ENCODE data around the gene LRRFIP1.
A peak's percentile ranks its signal among the peaks of the same experiment; 100 is the strongest.

LRRFIP1 gene

GRCh38 chr2:237581751-237582746 is 45.3 kb upstream of the LRRFIP1 start:
- peaks cover 15% of the 10 kb centered on the region for H3K27me3 ChIP-seq (ENCODE audit: control insufficient read depth, low read length)
- H3K9me3 ChIP-seq (ENCODE audit: control insufficient read depth, insufficient read depth, low read length): no peaks in the 10 kb centered on the region
- TF ChIP-seq CTCF (IDR thresholded peaks at IDR 0.05; ENCODE audit: low read depth, low read length, poor library complexity, severe bottlenecking) (peak; percentile 42), EZH2phosphoT487 (IDR thresholded peaks at IDR 0.05; ENCODE audit: borderline replicate concordance, low read length) (no peak)
- no peaks in the 10 kb centered on the region for H3K36me3 ChIP-seq (ENCODE audit: control insufficient read depth, low read length)
- H3K79me2 ChIP-seq (ENCODE audit: control insufficient read depth, low read length): no peaks in the 10 kb centered on the region
- no peaks in the 10 kb centered on the region for H3F3A ChIP-seq (ENCODE audit: control insufficient read depth, insufficient read depth)
- H3K9me2 ChIP-seq (replicated peaks; ENCODE audit: control insufficient read depth, low read length): no peaks in the 10 kb centered on the region
- H3K4me3 ChIP-seq (ENCODE audit: low read length): no peak overlapping the region
- H4K20me1 ChIP-seq (ENCODE audit: control insufficient read depth, insufficient read depth, low read depth, low read length): no peaks in the 10 kb centered on the region
- no peaks in the 10 kb centered on the region for H3K4me1 ChIP-seq (ENCODE audit: control insufficient read depth, low read length)
- no peak overlapping the region for H3K27ac ChIP-seq (ENCODE audit: low read depth, low read length)
- H3K4me2 ChIP-seq (ENCODE audit: low read length): no peak overlapping the region

GRCh38 chr2:237583385-237584295 is 43.7 kb upstream of the LRRFIP1 start:
- Histone ChIP-seq H3K36me3 (ENCODE audit: control insufficient read depth, low read length) (no peaks in the 10 kb centered on the region), H4K20me1 (ENCODE audit: control insufficient read depth, insufficient read depth, low read depth, low read length) (no peaks in the 10 kb centered on the region), H3K4me2 (ENCODE audit: low read length) (no peak overlapping the region), H3K79me2 (ENCODE audit: control insufficient read depth, low read length) (no peaks in the 10 kb centered on the region), H3F3A (ENCODE audit: control insufficient read depth, insufficient read depth) (no peaks in the 10 kb centered on the region), H3K4me3 (ENCODE audit: low read length) (no peak overlapping the region), H3K27me3 (ENCODE audit: control insufficient read depth, low read length) (peaks cover 27% of the 10 kb centered on the region), H3K27ac (ENCODE audit: low read depth, low read length) (no peak overlapping the region), H3K9me3 (ENCODE audit: control insufficient read depth, insufficient read depth, low read length) (no peaks in the 10 kb centered on the region), H3K9me2 (replicated peaks; ENCODE audit: control insufficient read depth, low read length) (no peaks in the 10 kb centered on the region), H3K4me1 (ENCODE audit: control insufficient read depth, low read length) (no peaks in the 10 kb centered on the region)
- TF ChIP-seq CTCF (IDR thresholded peaks at IDR 0.05; ENCODE audit: low read depth, low read length, poor library complexity, severe bottlenecking): no peak
- no peak for TF ChIP-seq EZH2phosphoT487 (IDR thresholded peaks at IDR 0.05; ENCODE audit: borderline replicate concordance, low read length)

GRCh38 chr2:237585590-237586221 is 41.7 kb upstream of the LRRFIP1 start:
- Histone ChIP-seq H3K9me3 (ENCODE audit: control insufficient read depth, insufficient read depth, low read length) (no peaks in the 10 kb centered on the region), H3K4me3 (ENCODE audit: low read length) (no peak overlapping the region), H3K4me1 (ENCODE audit: control insufficient read depth, low read length) (no peaks in the 10 kb centered on the region), H3K27ac (ENCODE audit: low read depth, low read length) (no peak overlapping the region), H3F3A (ENCODE audit: control insufficient read depth, insufficient read depth) (no peaks in the 10 kb centered on the region), H3K4me2 (ENCODE audit: low read length) (no peak overlapping the region), H3K36me3 (ENCODE audit: control insufficient read depth, low read length) (no peaks in the 10 kb centered on the region), H3K27me3 (ENCODE audit: control insufficient read depth, low read length) (peaks cover 27% of the 10 kb centered on the region), H4K20me1 (ENCODE audit: control insufficient read depth, insufficient read depth, low read depth, low read length) (no peaks in the 10 kb centered on the region), H3K79me2 (ENCODE audit: control insufficient read depth, low read length) (no peaks in the 10 kb centered on the region), H3K9me2 (replicated peaks; ENCODE audit: control insufficient read depth, low read length) (no peaks in the 10 kb centered on the region)
- TF ChIP-seq EZH2phosphoT487 (IDR thresholded peaks at IDR 0.05; ENCODE audit: borderline replicate concordance, low read length): no peak
